Retinal pigment epithelial cell (primary cell): ENCODE measurements around the gene MYB.

Source experiments
- DNase-seq: peaks from one replicate; pipeline ENCODE4 v3.0.0-alpha.2; 2010; ENCODE audit warnings: low read depth
- H3K4me3 ChIP-seq: 2 replicates; pipeline ENCODE4 v1.5.1; 2011; ENCODE audit warnings: mild to moderate bottlenecking, low read length, control low read depth, moderate library complexity
- CTCF ChIP-seq: conservative IDR thresholded peaks from 2 replicates; pipeline ENCODE4 v1.5.1; 2011; ENCODE audit warnings: low read depth, low read length, control low read depth, inconsistent platforms

The MYB gene

GRCh38 chr6:135166515-135166914 is 14.6 kb upstream of the MYB start:
- no peak overlapping the region for H3K4me3 ChIP-seq
- no peak for TF ChIP-seq CTCF
- DNase-seq = no peak

- no peak overlapping the region for H3K4me3 ChIP-seq
- peak; percentile 59 for DNase-seq
- no peak for TF ChIP-seq CTCF
These were observed 13.5 kb upstream of the MYB start for GRCh38 chr6:135167617-135168016.

GRCh38 chr6:135168766-135169165 is 12.3 kb upstream of the MYB start:
- H3K4me3 ChIP-seq = no peak overlapping the region
- DNase-seq = no peak
- no peak for TF ChIP-seq CTCF

- TF ChIP-seq CTCF = no peak
- DNase-seq = no peak
These were observed 10.9 kb upstream of the MYB start for GRCh38 chr6:135170238-135170637.

GRCh38 chr6:135170849-135171248 is 10.3 kb upstream of the MYB start:
- no peak for TF ChIP-seq CTCF
- DNase-seq = no peak
- no peak overlapping the region for H3K4me3 ChIP-seq

More at GRCh38 chr6:135170238-135170637, 10.9 kb upstream of the MYB start:
- no peak overlapping the region for H3K4me3 ChIP-seq

- no peak for TF ChIP-seq CTCF
- DNase-seq = no peak
- H3K4me3 ChIP-seq = no peak overlapping the region
These were observed 7.7 kb upstream of the MYB start for GRCh38 chr6:135173242-135173988.

- no peak overlapping the region for H3K4me3 ChIP-seq
- no peak for DNase-seq
- TF ChIP-seq CTCF = no peak
These were observed 7.1 kb upstream of the MYB start for GRCh38 chr6:135173989-135174484.
